Measurements from ENCODE around the gene SPDEF.
A peak's percentile ranks its signal among the peaks of the same experiment; 100 is the strongest.

SPDEF gene

DNA sequence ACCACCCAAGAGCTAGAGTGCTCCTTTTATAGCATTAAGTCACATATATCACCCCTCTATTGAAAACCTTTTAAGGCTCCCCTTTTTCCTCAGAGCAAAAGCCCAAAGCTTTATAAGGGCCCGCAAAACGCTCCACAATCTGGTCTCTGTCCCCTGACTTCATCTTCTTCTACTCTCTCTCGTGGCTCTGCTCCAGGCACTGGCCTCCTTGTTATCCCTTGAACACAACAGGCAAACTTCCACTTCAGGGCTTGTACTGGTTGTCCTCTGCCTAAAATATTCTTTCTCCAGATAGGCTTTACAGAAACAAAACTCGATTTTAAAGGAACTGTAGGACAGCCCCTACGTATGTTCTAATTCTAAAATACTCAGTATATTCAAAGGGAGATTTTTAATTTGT lies 44.0 kb upstream of the SPDEF start:
- no peak for DNase-seq
- Histone ChIP-seq H3K9me3 (no peaks in the 10 kb centered on the region), H3K27ac (peak overlapping the region; percentile 55 to 66), H3K27me3 (no peaks in the 10 kb centered on the region), H3K36me3 (peaks cover 0 to 5% (median 0%) of the 10 kb centered on the region in 3 donors), H3K4me3 (no peak overlapping the region), H3K4me1 (peaks cover 4 to 56% (median 37%) of the 10 kb centered on the region in 4 donors)
- intact Hi-C loops (cut with DNase I; ENCODE audit: low total_unique reads): no loop called here
- no peak for TF ChIP-seq CTCF (IDR thresholded peaks at IDR 0.05)

DNA sequence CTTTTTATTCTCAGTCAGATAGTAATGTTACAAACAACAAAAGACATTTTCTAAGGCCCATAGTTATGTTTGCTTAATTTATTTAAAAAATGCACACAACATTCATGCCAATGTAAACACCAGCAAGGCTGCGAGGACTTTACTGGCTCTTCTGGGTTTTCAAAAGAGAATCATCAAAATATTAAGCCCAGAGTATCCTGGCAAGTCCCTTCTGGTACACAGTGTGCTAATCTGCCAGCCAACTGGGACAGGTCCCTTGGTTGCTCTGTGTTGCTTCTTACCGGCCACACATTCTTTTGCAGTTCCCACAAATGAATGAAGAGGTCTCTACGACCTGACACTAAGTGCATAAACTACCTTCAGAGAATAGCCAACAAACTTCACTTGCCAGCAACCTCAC lies 42.6 kb upstream of the SPDEF start:
- no peaks in the 10 kb centered on the region for H3K9me3 ChIP-seq
- H3K27me3 ChIP-seq: no peaks in the 10 kb centered on the region
- intact Hi-C loops (cut with DNase I; ENCODE audit: low total_unique reads): loop anchor here (10.0 kb wide), 1 partner anchor 164 kb away; no protein-coding TSS in a partner anchor
- DNase-seq: peak in 1 of 2 donors; percentile 61
- TF ChIP-seq CTCF (IDR thresholded peaks at IDR 0.05): no peak
- no peak overlapping the region for H3K4me3 ChIP-seq
- H3K27ac ChIP-seq: peak overlapping the region; percentile 55 to 66
- peaks cover 4 to 62% (median 41%) of the 10 kb centered on the region in 4 donors for H3K4me1 ChIP-seq
- no peaks in the 10 kb centered on the region for H3K36me3 ChIP-seq

DNA sequence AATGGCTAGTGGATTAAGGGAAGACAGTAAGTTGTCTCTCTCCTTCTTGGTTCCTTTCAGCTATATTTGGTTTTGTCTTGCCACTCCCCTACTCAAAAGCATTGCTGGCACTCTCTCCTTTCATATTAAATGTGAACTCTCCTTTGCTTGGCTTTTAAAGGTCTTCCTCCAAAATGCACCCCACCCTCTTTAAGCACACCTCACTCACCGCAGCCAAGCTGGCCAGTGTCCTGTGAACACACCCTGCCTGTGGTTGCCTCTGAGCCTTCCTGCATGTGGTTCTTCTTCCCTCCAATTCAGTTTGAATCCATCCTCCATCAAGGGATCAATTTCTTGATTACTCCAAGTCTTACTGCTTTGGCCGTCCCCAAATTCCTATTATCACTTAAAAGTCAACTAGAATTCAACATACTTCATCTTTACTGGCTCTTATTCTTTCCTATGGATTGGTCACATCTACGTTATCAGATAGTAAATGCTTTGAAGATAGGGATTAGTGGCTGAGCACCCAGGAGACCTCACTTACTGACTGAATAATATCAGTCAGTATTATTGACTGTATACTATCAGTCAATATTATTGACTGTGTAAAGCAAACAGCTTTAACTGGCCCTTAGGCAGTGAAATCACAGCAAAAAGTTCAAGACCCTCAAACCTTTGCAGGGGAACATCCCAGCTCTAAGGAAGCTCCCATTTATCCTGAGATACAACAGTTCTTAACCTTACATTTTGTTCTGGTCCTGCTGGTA lies 41.6 kb upstream of the SPDEF start:
- H3K4me1 ChIP-seq: peaks cover 4 to 62% (median 42%) of the 10 kb centered on the region in 4 donors
- TF ChIP-seq CTCF (IDR thresholded peaks at IDR 0.05): no peak
- DNase-seq: no peak
- H3K27ac ChIP-seq: peak overlapping the region; percentile 55 to 66
- intact Hi-C loops (cut with DNase I; ENCODE audit: low total_unique reads): loop anchor here (10.0 kb wide), 1 partner anchor 163 kb away; no protein-coding TSS in a partner anchor
- H3K36me3 ChIP-seq: no peaks in the 10 kb centered on the region
- no peaks in the 10 kb centered on the region for H3K27me3 ChIP-seq
- H3K9me3 ChIP-seq: no peaks in the 10 kb centered on the region
- no peak overlapping the region for H3K4me3 ChIP-seq

- Histone ChIP-seq H3K27me3 (no peaks in the 10 kb centered on the region), H3K27ac (peak overlapping the region; percentile 55 to 66), H3K9me3 (no peaks in the 10 kb centered on the region), H3K4me3 (no peak overlapping the region), H3K36me3 (no peaks in the 10 kb centered on the region), H3K4me1 (peaks cover 4 to 62% (median 41%) of the 10 kb centered on the region in 4 donors)
- no peak for DNase-seq
- TF ChIP-seq CTCF (IDR thresholded peaks at IDR 0.05): no peak
- intact Hi-C loops (cut with DNase I; ENCODE audit: low total_unique reads): loop anchor here (10.0 kb wide), 1 partner anchor 162 kb away; no protein-coding TSS in a partner anchor
Measured at GRCh38 chr6:34596798-34597197, 40.7 kb upstream of the SPDEF start.

- H3K27me3 ChIP-seq: no peaks in the 10 kb centered on the region
- H3K4me3 ChIP-seq: no peak overlapping the region
- no peak for DNase-seq
- no peaks in the 10 kb centered on the region for H3K36me3 ChIP-seq
- intact Hi-C loops (cut with DNase I; ENCODE audit: low total_unique reads): loop anchor here (10.0 kb wide), 1 partner anchor 161 kb away; no protein-coding TSS in a partner anchor
- no peaks in the 10 kb centered on the region for H3K9me3 ChIP-seq
- peaks cover 4 to 59% (median 39%) of the 10 kb centered on the region in 4 donors for H3K4me1 ChIP-seq
- H3K27ac ChIP-seq: no peak overlapping the region
- no peak for TF ChIP-seq CTCF (IDR thresholded peaks at IDR 0.05)
Measured at GRCh38 chr6:34595332-34596184, 39.4 kb upstream of the SPDEF start.

Measured in tibial artery (tissue), 4 donors.